ENCODE data around the gene PPFIA3. TPM values are rescaled to one million over a fixed set of nuclear protein-coding genes. Genes with fewer than 3 reads are reported as not detected.
A peak's percentile ranks its signal among the peaks of the same experiment; 100 is the strongest.

Gene PPFIA3
- total RNA-seq, 1 experiment from 2014 or later, result 27.3 TPM

GRCh38 chr19:49097453-49098288 lies 21.7 kb upstream of the PPFIA3 start:
- Mint-ChIP-seq H3K4me1 (peaks cover 13% of the 10 kb centered on the region), H3K27me3 (ENCODE audit: low read depth) (no peaks in the 10 kb centered on the region), H3K27ac (peak overlapping the region; percentile 85), H3K4me3 (no peak overlapping the region), H3K36me3 (peaks cover 65% of the 10 kb centered on the region), H3K9me3 (no peaks in the 10 kb centered on the region)
- TF ChIP-seq CTCF (IDR thresholded peaks at IDR 0.05) (peak; percentile 98), E2F5 (CRISPR knock-in tag; IDR thresholded peaks at IDR 0.05) (no peak)
- DNase-seq (ENCODE audit: low spot score) (peak; percentile 82), ATAC-seq (peak; percentile 89)
- CTCF ChIA-PET, result interaction anchor here (0.5 to 3.1 kb wide), 66 partner anchors 8 to 772 kb away, joined by 3 to 72 read pairs (median 7); partner anchors contain the start of genes CGB2, CGB7, GYS1 and HRC
- POLR2A ChIA-PET, result interaction anchor here (0.7 to 1.1 kb wide), 4 partner anchors 17 to 51 kb away, joined by 4 to 5 read pairs (median 4); partner anchors contain the start of gene LIN7B

- Mint-ChIP-seq H3K36me3 (peaks cover 60% of the 10 kb centered on the region), H3K9me3 (no peaks in the 10 kb centered on the region), H3K4me3 (no peak overlapping the region), H3K27me3 (ENCODE audit: low read depth) (no peaks in the 10 kb centered on the region), H3K27ac (no peak overlapping the region), H3K4me1 (peaks cover 13% of the 10 kb centered on the region)
- CTCF ChIA-PET, result interaction anchor here (1.6 to 3.1 kb wide), 6 partner anchors 7 to 126 kb away, joined by 19 to 72 read pairs (median 45); partner anchors contain the start of genes GYS1 and RUVBL2
- DNase-seq (ENCODE audit: low spot score) (no peak), ATAC-seq (no peak)
- no peak for TF ChIP-seq FOXJ3 (CRISPR knock-in tag; IDR thresholded peaks at IDR 0.05; ENCODE audit: borderline replicate concordance)
- TF ChIP-seq ZNF232 (CRISPR knock-in tag; IDR thresholded peaks at IDR 0.05), result no peak
- TF ChIP-seq NFYB (CRISPR knock-in tag; conservative IDR thresholded peaks at IDR 0.05; ENCODE audit: low read depth), result no peak
- TF ChIP-seq ELF4 (CRISPR knock-in tag; IDR thresholded peaks at IDR 0.05; ENCODE audit: low read depth), result no peak
- TF ChIP-seq ATF2 (CRISPR knock-in tag; IDR thresholded peaks at IDR 0.05; ENCODE audit: borderline replicate concordance, low read depth), result no peak
- no peak for TF ChIP-seq MAX (CRISPR knock-in tag; IDR thresholded peaks at IDR 0.05)
- no peak for TF ChIP-seq MXD4 (CRISPR knock-in tag; IDR thresholded peaks at IDR 0.05; ENCODE audit: borderline replicate concordance)
- no peak for TF ChIP-seq JUN (CRISPR knock-in tag; IDR thresholded peaks at IDR 0.05)
- no peak for TF ChIP-seq NR2C2 (CRISPR knock-in tag; IDR thresholded peaks at IDR 0.05)
- no peak for TF ChIP-seq E2F5 (CRISPR knock-in tag; IDR thresholded peaks at IDR 0.05)
- TF ChIP-seq MLX (CRISPR knock-in tag; IDR thresholded peaks at IDR 0.05), result no peak
- no peak for TF ChIP-seq IRF2 (CRISPR knock-in tag; IDR thresholded peaks at IDR 0.05; ENCODE audit: borderline replicate concordance, low read depth)
- TF ChIP-seq E2F1 (CRISPR knock-in tag; IDR thresholded peaks at IDR 0.05), result no peak
- POLR2A ChIA-PET, result interaction anchor here (1.2 kb wide), 1 partner anchor 109 kb away, joined by 4 read pairs; no protein-coding TSS in a partner anchor
Observed at GRCh38 chr19:49098795-49099194, 20.5 kb upstream of the PPFIA3 start.
